ENCODE results near the gene FKBP1B.
"Not testable (repeated sequence)": the region's sequence is repeated elsewhere in the genome, so short reads cannot be mapped to it uniquely, and the experiment has no call there.

FKBP1B gene

GRCh38 chr2:24104110-24104650 lies 54.6 kb downstream of the FKBP1B start:
- no peak for DNase-seq (ENCODE audit: low read depth)

GRCh38 chr2:24104906-24105305 lies 55.4 kb downstream of the FKBP1B start:
- no peak for DNase-seq (ENCODE audit: low read depth)

GRCh38 chr2:24105816-24106215 lies 56.3 kb downstream of the FKBP1B start:
- DNase-seq (ENCODE audit: low read depth) = no peak

GRCh38 chr2:24106786-24107185 lies 57.2 kb downstream of the FKBP1B start:
- no peak for DNase-seq (ENCODE audit: low read depth)

DNA sequence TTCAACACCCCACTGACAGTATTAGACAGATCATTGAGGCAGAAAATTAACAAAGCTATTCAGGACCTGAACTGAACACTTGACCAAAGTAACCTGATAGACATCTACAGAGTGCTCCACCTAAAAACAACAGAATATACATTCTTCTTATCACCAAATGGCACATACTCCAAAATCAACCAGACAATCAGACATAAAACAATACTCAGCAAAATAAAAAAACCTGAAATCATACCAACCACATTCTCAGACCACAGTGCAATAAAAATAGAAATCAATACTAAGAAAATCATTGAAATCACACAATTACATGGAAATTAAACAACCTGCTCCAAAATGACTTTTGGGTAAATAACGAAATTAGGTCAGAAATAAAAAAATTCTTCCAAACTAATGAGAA lies 57.8 kb downstream of the FKBP1B start:
- DNase-seq (ENCODE audit: low read depth) = no peak

GRCh38 chr2:24109431-24109830 lies 59.9 kb downstream of the FKBP1B start:
- not testable (repeated sequence) for DNase-seq (ENCODE audit: low read depth)

DNA sequence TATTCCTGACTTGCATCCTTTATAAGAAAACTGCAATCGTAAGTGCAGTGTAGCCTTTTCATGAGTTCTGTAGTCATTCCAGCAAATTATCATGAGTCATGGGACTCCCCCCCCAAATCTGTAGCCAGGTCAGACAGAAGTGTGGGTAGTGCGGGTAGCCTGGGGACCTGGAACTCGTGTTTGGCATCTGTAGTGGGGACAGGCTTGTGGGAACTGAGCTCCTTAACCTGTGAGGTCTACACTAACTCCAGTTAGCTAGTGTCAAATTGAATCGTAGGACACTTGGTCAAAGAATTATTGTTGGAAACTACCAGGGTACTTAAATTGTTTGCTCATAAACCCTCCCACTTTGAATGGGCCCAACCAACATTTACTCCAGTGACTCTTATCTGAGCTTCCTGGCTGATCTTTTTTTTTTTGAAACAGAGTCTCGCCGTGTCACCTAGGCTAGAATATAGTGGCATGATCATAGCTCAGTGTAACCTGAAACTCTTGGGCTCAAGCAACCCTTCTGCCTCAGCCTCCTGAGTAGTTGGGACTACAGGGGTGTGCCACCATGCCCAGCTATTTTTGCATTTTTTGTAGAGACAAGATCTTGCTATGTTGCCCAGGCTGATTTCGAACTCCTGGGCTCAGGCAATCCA lies 61.2 kb downstream of the FKBP1B start:
- no peak for DNase-seq (ENCODE audit: low read depth)

- DNase-seq (ENCODE audit: low read depth) = no peak
Observed at GRCh38 chr2:24111407-24111901, 61.9 kb downstream of the FKBP1B start.

Data from activated gamma-delta T cell treated with anti-CD3 and anti-CD28 coated beads, Interleukin-2, amount 50 U/mL, for 16 hours (primary cell).